SJSA1 (cell line): Measurements from ENCODE around the gene C9orf43. TPM values are rescaled to one million over a fixed set of nuclear protein-coding genes. Genes with fewer than 3 reads are reported as not detected.

Source experiments
- DNase-seq, 2 experiments: peaks; one replicate each; pipeline ENCODE4 v3.0.0-alpha.2; 2015 to 2020; ENCODE audit warnings: low spot score in 2 of 2, low read depth in 1 of 2
- H3K27ac ChIP-seq: fragments of 250-450 bp; sonication (Bioruptor Pico); 2 replicates; pipeline ENCODE4 v1.5.1; 2020; ENCODE audit warnings: mild to moderate bottlenecking, moderate library complexity
- H3K27me3 ChIP-seq: fragments of 250-450 bp; sonication (Bioruptor Pico); replicated peaks from 2 replicates; pipeline ENCODE4 v1.5.1; 2020; ENCODE audit warnings: mild to moderate bottlenecking, moderate library complexity
- H3K36me3 ChIP-seq: fragments of 250-450 bp; sonication (Bioruptor Pico); 2 replicates; pipeline ENCODE4 v1.5.1; 2020; ENCODE audit warnings: mild to moderate bottlenecking
- H3K4me1 ChIP-seq: fragments of 250-450 bp; sonication (Bioruptor Pico); replicated peaks from 2 replicates; pipeline ENCODE4 v1.6.1; 2021; ENCODE audit warnings: mild to moderate bottlenecking
- H3K4me3 ChIP-seq: fragments of 250-450 bp; sonication (Bioruptor Pico); 2 replicates; pipeline ENCODE4 v1.5.1; 2020; ENCODE audit warnings: mild to moderate bottlenecking
- H3K9me3 ChIP-seq: fragments of 250-450 bp; sonication (Bioruptor Pico); replicated peaks from 2 replicates; pipeline ENCODE4 v1.5.1; 2020; ENCODE audit warnings: mild to moderate bottlenecking
- total RNA-seq: library from RNA; depleted of rRNA; stranded (reverse); fragments of >200 nt; shearing (Covaris generic); gene quantifications from 2 replicates; pipeline ENCODE4 v1.2.3, GENCODE V29; 2014; rRNA removed

The C9orf43 gene
- total RNA-seq, 1 experiment from 2014 or later: 0.13 TPM

DNA sequence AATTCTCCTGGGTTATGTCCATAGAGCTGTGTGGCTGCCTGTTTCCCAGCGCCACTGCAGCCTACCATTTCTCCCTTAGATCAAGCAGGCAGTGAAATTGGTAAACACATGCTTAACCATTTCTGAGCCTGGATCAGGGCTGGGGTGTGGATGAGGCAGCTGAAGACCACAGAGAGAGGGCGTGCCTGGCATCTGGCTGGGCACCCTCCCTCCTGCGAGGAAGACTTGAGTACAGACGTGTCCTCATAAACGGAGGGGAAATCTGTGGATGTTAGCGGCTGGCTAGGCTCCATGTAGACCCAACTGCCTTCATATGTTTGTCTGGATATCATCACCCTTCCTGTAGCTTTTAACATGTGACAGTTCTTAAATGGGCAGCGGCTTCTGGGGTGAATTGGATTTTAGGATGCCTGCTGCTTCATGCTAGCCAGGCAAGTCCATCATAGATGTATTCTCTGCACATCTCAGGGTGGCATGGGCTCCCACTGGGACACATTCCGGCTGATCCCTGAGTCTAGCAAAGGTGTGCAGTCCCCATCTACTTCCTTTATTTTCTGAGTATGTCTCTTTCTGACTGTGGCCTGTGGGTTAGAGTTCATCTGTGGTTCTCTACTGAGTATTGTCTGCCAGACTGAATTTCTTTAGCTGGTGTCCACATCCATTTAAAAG, 63.9 kb downstream of the C9orf43 start:
- Histone ChIP-seq H3K4me1 (peaks cover 9% of the 10 kb centered on the region), H3K36me3 (no peaks in the 10 kb centered on the region), H3K27ac (no peak overlapping the region), H3K9me3 (no peaks in the 10 kb centered on the region), H3K27me3 (no peaks in the 10 kb centered on the region), H3K4me3 (no peak overlapping the region)
- DNase-seq: no peak

- H3K27me3 ChIP-seq: no peaks in the 10 kb centered on the region
- H3K4me1 ChIP-seq: peaks cover 14% of the 10 kb centered on the region
- no peak overlapping the region for H3K27ac ChIP-seq
- H3K36me3 ChIP-seq: no peaks in the 10 kb centered on the region
- DNase-seq: no peak
- no peak overlapping the region for H3K4me3 ChIP-seq
- H3K9me3 ChIP-seq: no peaks in the 10 kb centered on the region
Measured at GRCh38 chr9:113475031-113475430, 64.5 kb downstream of the C9orf43 start.

- Histone ChIP-seq H3K27ac (no peak overlapping the region), H3K27me3 (no peaks in the 10 kb centered on the region), H3K36me3 (no peaks in the 10 kb centered on the region), H3K4me1 (peaks cover 14% of the 10 kb centered on the region), H3K4me3 (no peak overlapping the region), H3K9me3 (no peaks in the 10 kb centered on the region)
- DNase-seq: no peak
Measured at GRCh38 chr9:113475992-113476391, 65.4 kb downstream of the C9orf43 start.

- H3K36me3 ChIP-seq: no peaks in the 10 kb centered on the region
- H3K27me3 ChIP-seq: no peaks in the 10 kb centered on the region
- no peak for DNase-seq
- no peaks in the 10 kb centered on the region for H3K9me3 ChIP-seq
- peaks cover 14% of the 10 kb centered on the region for H3K4me1 ChIP-seq
- H3K27ac ChIP-seq: no peak overlapping the region
- H3K4me3 ChIP-seq: no peak overlapping the region
Measured at GRCh38 chr9:113476511-113476916, 66.0 kb downstream of the C9orf43 start.

- no peaks in the 10 kb centered on the region for H3K9me3 ChIP-seq
- H3K36me3 ChIP-seq: no peaks in the 10 kb centered on the region
- no peak overlapping the region for H3K4me3 ChIP-seq
- no peak overlapping the region for H3K27ac ChIP-seq
- DNase-seq: no peak
- peaks cover 14% of the 10 kb centered on the region for H3K4me1 ChIP-seq
- H3K27me3 ChIP-seq: no peaks in the 10 kb centered on the region
Measured at GRCh38 chr9:113477058-113477457, 66.5 kb downstream of the C9orf43 start.

- Histone ChIP-seq H3K27me3 (no peaks in the 10 kb centered on the region), H3K4me1 (peaks cover 14% of the 10 kb centered on the region), H3K27ac (no peak overlapping the region), H3K4me3 (no peak overlapping the region), H3K36me3 (no peaks in the 10 kb centered on the region), H3K9me3 (no peaks in the 10 kb centered on the region)
- no peak for DNase-seq
Measured at GRCh38 chr9:113477661-113478060, 67.1 kb downstream of the C9orf43 start.

DNA sequence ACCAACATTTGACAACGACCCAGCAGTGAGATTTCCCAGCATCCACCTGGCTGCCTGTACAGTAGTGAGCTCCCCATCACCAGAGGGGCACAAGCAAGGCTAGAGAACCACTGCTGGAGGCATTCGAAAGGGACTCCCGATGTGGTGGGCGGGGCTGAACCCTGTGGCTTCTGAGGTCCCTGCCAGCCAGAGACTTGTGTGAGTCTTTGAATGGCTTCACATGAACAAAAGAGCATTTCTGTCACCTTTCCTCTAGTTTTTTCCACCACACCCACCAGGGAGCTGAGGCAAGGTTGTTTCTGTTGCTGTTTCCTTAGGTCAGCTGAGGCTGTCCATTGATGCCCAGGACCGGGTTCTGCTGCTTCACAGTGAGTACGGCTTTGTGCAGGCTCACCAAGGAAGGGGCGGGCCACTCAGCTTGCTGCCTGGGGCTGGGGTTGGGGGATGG, 68.7 kb downstream of the C9orf43 start:
- DNase-seq: no peak

More for the DNA sequence above, 68.7 kb downstream of the C9orf43 start:
- Histone ChIP-seq H3K36me3 (no peaks in the 10 kb centered on the region), H3K4me1 (peaks cover 15% of the 10 kb centered on the region), H3K4me3 (no peak overlapping the region), H3K27ac (no peak overlapping the region), H3K27me3 (no peaks in the 10 kb centered on the region), H3K9me3 (no peaks in the 10 kb centered on the region)

Other genes starting within 250 kb of the C9orf43 start
- gene FKBP15, start 189.5 kb upstream of the C9orf43 start, total RNA-seq: 12.5 and 22.9 TPM in 2 replicates
- 9.9 and 18.4 TPM in 2 replicates for gene SLC31A1, start 189.2 kb upstream of the C9orf43 start, total RNA-seq
- gene CDC26, start 135.2 kb upstream of the C9orf43 start, total RNA-seq: 33.2 and 48.3 TPM in 2 replicates
- 29.9 and 33.0 TPM in 2 replicates for gene PRPF4, start 135.1 kb upstream of the C9orf43 start, total RNA-seq
- not detected in 2 replicates for gene RNF183, start 107.4 kb upstream of the C9orf43 start, total RNA-seq
- gene WDR31, start 70.5 kb upstream of the C9orf43 start, total RNA-seq: 0.24 and 2.0 TPM in 2 replicates
- not detected in 2 replicates for gene BSPRY, start 61.2 kb upstream of the C9orf43 start, total RNA-seq
- 1.5 and 5.8 TPM in 2 replicates for gene HDHD3, start 33.8 kb upstream of the C9orf43 start, total RNA-seq
- 8.7 and 11.4 TPM in 2 replicates for gene ALAD, start 9.5 kb upstream of the C9orf43 start, total RNA-seq
- 72.3 and 84.7 TPM in 2 replicates for gene POLE3, start 72 bp upstream of the C9orf43 start, total RNA-seq
- 49.0 and 54.8 TPM in 2 replicates for gene RGS3, start 53.0 kb downstream of the C9orf43 start, total RNA-seq